ENCODE results near the gene MAP1B.

GRCh38 chr5:72084876-72085275 lies 22.4 kb upstream of the MAP1B start:
- no peak for TF ChIP-seq CTCF (IDR thresholded peaks at IDR 0.05)
- TF ChIP-seq EZH2 (IDR thresholded peaks at IDR 0.05): no peak
- no peak for TF ChIP-seq EZH2phosphoT487 (IDR thresholded peaks at IDR 0.05)
